IPS-20b (cell line): ENCODE data around the gene ARID5B.

Experiments used
- H3K27ac ChIP-seq: one replicate; pipeline ENCODE4 v1.5.1; 2013; ENCODE audit warnings: low read length
- H3K27me3 ChIP-seq: 2 replicates; pipeline ENCODE4 v1.6.1; 2013; ENCODE audit warnings: mild to moderate bottlenecking, low read length, inconsistent platforms; ENCODE audit not compliant: insufficient read depth
- H3K36me3 ChIP-seq: 2 replicates; pipeline ENCODE4 v1.6.1; 2013; ENCODE audit warnings: low read depth, mild to moderate bottlenecking, inconsistent platforms, low read length, moderate library complexity; ENCODE audit not compliant: insufficient read depth
- H3K4me1 ChIP-seq: 2 replicates; pipeline ENCODE4 v1.6.1; 2013; ENCODE audit warnings: mild to moderate bottlenecking, control low read depth, inconsistent platforms, low read length, moderate library complexity; ENCODE audit not compliant: insufficient read depth
- H3K4me3 ChIP-seq: 2 replicates; pipeline ENCODE4 v1.5.1; 2013; ENCODE audit warnings: mild to moderate bottlenecking, low read length, inconsistent platforms
- H3K9ac ChIP-seq: 2 replicates; pipeline ENCODE4 v1.6.1; 2013; ENCODE audit warnings: low read depth, mild to moderate bottlenecking, inconsistent platforms, low read length, moderate library complexity
- H3K9me3 ChIP-seq: 2 replicates; pipeline ENCODE4 v1.6.1; 2013; ENCODE audit warnings: mild to moderate bottlenecking, low read depth, low read length, inconsistent platforms; ENCODE audit not compliant: insufficient read depth

Gene ARID5B

GRCh38 chr10:61910894-61911293 is 9.4 kb downstream of the ARID5B start:
- H3K9me3 ChIP-seq: no peaks in the 10 kb centered on the region
- H3K9ac ChIP-seq: no peak overlapping the region
- no peak overlapping the region for H3K27ac ChIP-seq
- H3K4me3 ChIP-seq: no peak overlapping the region
- H3K4me1 ChIP-seq: no peaks in the 10 kb centered on the region
- H3K27me3 ChIP-seq: no peaks in the 10 kb centered on the region
- H3K36me3 ChIP-seq: no peaks in the 10 kb centered on the region

- H3K27ac ChIP-seq: no peak overlapping the region
- no peaks in the 10 kb centered on the region for H3K9me3 ChIP-seq
- no peak overlapping the region for H3K4me3 ChIP-seq
- no peaks in the 10 kb centered on the region for H3K36me3 ChIP-seq
- no peaks in the 10 kb centered on the region for H3K27me3 ChIP-seq
- H3K4me1 ChIP-seq: no peaks in the 10 kb centered on the region
- H3K9ac ChIP-seq: no peak overlapping the region
Observed at GRCh38 chr10:61911425-61911824, 9.9 kb downstream of the ARID5B start.

GRCh38 chr10:61912981-61913380 is 11.5 kb downstream of the ARID5B start:
- Histone ChIP-seq H3K27ac (no peak overlapping the region), H3K9me3 (no peaks in the 10 kb centered on the region), H3K9ac (no peak overlapping the region), H3K4me3 (no peak overlapping the region), H3K4me1 (no peaks in the 10 kb centered on the region), H3K36me3 (no peaks in the 10 kb centered on the region), H3K27me3 (no peaks in the 10 kb centered on the region)

- H3K9me3 ChIP-seq: no peaks in the 10 kb centered on the region
- H3K4me1 ChIP-seq: no peaks in the 10 kb centered on the region
- no peaks in the 10 kb centered on the region for H3K36me3 ChIP-seq
- no peak overlapping the region for H3K4me3 ChIP-seq
- no peaks in the 10 kb centered on the region for H3K27me3 ChIP-seq
- no peak overlapping the region for H3K9ac ChIP-seq
- H3K27ac ChIP-seq: no peak overlapping the region
Observed at GRCh38 chr10:61918140-61918539, 16.6 kb downstream of the ARID5B start.

GRCh38 chr10:61918989-61919388 is 17.5 kb downstream of the ARID5B start:
- Histone ChIP-seq H3K36me3 (no peaks in the 10 kb centered on the region), H3K27me3 (no peaks in the 10 kb centered on the region), H3K9ac (no peak overlapping the region), H3K4me1 (no peaks in the 10 kb centered on the region), H3K9me3 (no peaks in the 10 kb centered on the region), H3K4me3 (no peak overlapping the region), H3K27ac (no peak overlapping the region)

- Histone ChIP-seq H3K9me3 (no peaks in the 10 kb centered on the region), H3K4me1 (no peaks in the 10 kb centered on the region), H3K4me3 (no peak overlapping the region), H3K27me3 (no peaks in the 10 kb centered on the region), H3K36me3 (no peaks in the 10 kb centered on the region), H3K27ac (no peak overlapping the region), H3K9ac (no peak overlapping the region)
Observed at GRCh38 chr10:61919646-61920215, 18.2 kb downstream of the ARID5B start.

GRCh38 chr10:61921143-61921542 is 19.6 kb downstream of the ARID5B start:
- Histone ChIP-seq H3K4me1 (no peaks in the 10 kb centered on the region), H3K36me3 (no peaks in the 10 kb centered on the region), H3K4me3 (no peak overlapping the region), H3K27me3 (no peaks in the 10 kb centered on the region), H3K9me3 (no peaks in the 10 kb centered on the region), H3K9ac (no peak overlapping the region), H3K27ac (no peak overlapping the region)

- no peak overlapping the region for H3K27ac ChIP-seq
- H3K4me1 ChIP-seq: no peaks in the 10 kb centered on the region
- H3K36me3 ChIP-seq: no peaks in the 10 kb centered on the region
- no peaks in the 10 kb centered on the region for H3K9me3 ChIP-seq
- H3K4me3 ChIP-seq: no peak overlapping the region
- no peaks in the 10 kb centered on the region for H3K27me3 ChIP-seq
- no peak overlapping the region for H3K9ac ChIP-seq
Observed at GRCh38 chr10:61923210-61923949, 21.9 kb downstream of the ARID5B start.

- Histone ChIP-seq H3K36me3 (no peaks in the 10 kb centered on the region), H3K4me3 (no peak overlapping the region), H3K27me3 (no peaks in the 10 kb centered on the region), H3K4me1 (no peaks in the 10 kb centered on the region), H3K27ac (no peak overlapping the region), H3K9ac (no peak overlapping the region), H3K9me3 (no peaks in the 10 kb centered on the region)
Observed at GRCh38 chr10:61923950-61924274, 22.4 kb downstream of the ARID5B start.

GRCh38 chr10:61929555-61929954 is 28.1 kb downstream of the ARID5B start:
- Histone ChIP-seq H3K27me3 (no peaks in the 10 kb centered on the region), H3K9me3 (no peaks in the 10 kb centered on the region), H3K9ac (no peak overlapping the region), H3K27ac (no peak overlapping the region), H3K4me3 (no peak overlapping the region), H3K4me1 (no peaks in the 10 kb centered on the region), H3K36me3 (no peaks in the 10 kb centered on the region)

- no peak overlapping the region for H3K9ac ChIP-seq
- no peaks in the 10 kb centered on the region for H3K36me3 ChIP-seq
- H3K9me3 ChIP-seq: no peaks in the 10 kb centered on the region
- no peaks in the 10 kb centered on the region for H3K4me1 ChIP-seq
- no peaks in the 10 kb centered on the region for H3K27me3 ChIP-seq
- no peak overlapping the region for H3K4me3 ChIP-seq
- H3K27ac ChIP-seq: no peak overlapping the region
Observed at GRCh38 chr10:61931620-61932332, 30.3 kb downstream of the ARID5B start.
